ENCODE measurements around the gene EIF3J.
A peak's percentile ranks its signal among the peaks of the same experiment; 100 is the strongest.

The EIF3J gene

DNA sequence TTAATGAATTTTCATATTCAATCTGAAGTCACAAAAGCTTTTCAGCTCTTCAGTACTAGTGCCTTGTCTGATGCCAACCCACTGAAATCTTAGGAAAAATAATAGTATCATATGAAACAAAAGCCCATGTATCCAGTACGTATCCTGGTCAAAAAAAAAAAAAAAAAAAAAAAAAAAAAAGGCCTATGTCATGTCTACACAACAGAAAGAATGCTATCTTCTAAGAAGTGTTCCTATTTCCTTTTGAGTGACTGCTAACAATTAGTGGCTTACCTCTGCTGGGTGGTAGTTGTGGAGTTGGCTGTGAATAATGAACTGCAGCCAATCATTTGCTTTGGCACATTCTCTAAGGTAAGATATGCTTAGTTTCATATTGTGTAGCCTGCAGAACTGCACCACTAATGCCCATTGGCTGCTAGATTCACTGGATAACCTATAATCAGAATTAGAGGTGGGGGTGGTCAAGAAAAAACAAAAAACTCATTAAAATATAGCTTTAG, 59.6 kb downstream of the EIF3J start:
- no peaks in the 10 kb centered on the region for H3K9me3 Mint-ChIP-seq

DNA sequence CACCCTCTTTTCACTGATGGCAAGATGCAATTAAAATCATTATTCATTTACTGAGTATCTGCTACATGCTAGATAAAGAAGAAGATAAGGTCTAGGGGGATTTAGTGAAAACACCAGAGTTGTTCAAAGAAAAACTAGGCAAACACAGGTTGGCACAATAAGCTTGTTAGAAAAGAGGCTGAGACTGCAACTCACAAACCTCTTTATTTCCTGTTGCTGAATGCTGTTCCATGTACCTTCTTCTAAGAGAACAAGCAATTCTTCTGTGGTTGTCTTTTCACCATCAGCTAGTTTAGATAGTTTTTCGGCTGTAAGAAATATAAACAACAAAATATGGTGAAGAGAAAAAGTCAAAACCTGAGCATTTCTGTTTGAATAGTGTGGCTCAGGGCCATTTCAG, 61.1 kb downstream of the EIF3J start:
- Mint-ChIP-seq H3K9me3 (no peaks in the 10 kb centered on the region), H3K36me3 (peaks cover 41% of the 10 kb centered on the region), H3K27ac (peak overlapping the region; percentile 59), H3K27me3 (no peaks in the 10 kb centered on the region), H3K4me1 (no peaks in the 10 kb centered on the region), H3K4me3 (no peak overlapping the region)
- ATAC-seq, result no peak

More for the DNA sequence above, 59.6 kb downstream of the EIF3J start:
- no peak overlapping the region for H3K4me3 Mint-ChIP-seq
- H3K27ac Mint-ChIP-seq, result peak overlapping the region; percentile 65
- no peaks in the 10 kb centered on the region for H3K4me1 Mint-ChIP-seq
- H3K36me3 Mint-ChIP-seq, result peaks cover 26% of the 10 kb centered on the region
- H3K27me3 Mint-ChIP-seq, result no peaks in the 10 kb centered on the region
- no peak for ATAC-seq

DNA sequence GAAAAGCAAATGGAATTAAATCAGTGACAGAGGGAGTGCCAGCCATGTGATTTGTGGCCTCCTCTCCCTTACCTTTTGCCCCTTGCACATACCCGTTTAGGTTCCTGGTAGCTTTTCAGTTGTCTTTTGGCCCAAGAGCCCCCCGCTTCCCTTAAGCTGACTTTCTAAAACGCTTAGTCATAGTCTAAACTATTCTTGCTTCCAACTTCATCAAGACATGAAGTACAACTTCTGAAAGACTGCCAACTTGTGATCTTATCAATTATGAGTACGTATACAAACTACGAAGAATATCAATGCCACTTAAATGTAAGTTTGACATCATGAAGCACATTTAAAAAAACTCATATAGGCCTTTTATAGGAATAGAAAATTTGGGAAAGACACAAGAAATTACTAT, 61.9 kb downstream of the EIF3J start:
- Mint-ChIP-seq H3K36me3 (peaks cover 48% of the 10 kb centered on the region), H3K27me3 (no peaks in the 10 kb centered on the region), H3K4me1 (no peaks in the 10 kb centered on the region), H3K9me3 (no peaks in the 10 kb centered on the region), H3K4me3 (no peak overlapping the region), H3K27ac (peak overlapping the region; percentile 59)
- ATAC-seq, result no peak

DNA sequence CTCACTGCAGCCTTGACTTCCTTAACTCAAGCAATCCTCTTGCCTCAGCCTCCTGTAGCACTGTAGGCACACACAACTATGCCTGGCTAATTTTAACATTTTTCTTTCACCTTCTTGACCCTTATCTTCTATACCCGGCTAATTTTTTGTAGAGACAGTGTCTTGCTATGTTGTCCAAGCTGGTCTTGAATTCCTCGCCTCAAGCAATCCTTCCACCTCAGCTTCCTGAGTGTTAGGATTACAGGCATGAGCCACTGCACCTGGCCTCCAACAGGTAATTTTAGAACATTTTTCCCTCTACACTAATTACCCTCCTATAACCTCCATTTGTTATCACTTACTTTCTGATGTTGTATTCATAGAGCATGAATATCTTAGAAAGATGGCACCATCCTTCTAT, 66.2 kb downstream of the EIF3J start:
- Mint-ChIP-seq H3K4me3 (no peak overlapping the region), H3K4me1 (no peaks in the 10 kb centered on the region), H3K27me3 (no peaks in the 10 kb centered on the region), H3K27ac (peak overlapping the region; percentile 52), H3K36me3 (peaks cover 63% of the 10 kb centered on the region), H3K9me3 (no peaks in the 10 kb centered on the region)
- ATAC-seq, result no peak

DNA sequence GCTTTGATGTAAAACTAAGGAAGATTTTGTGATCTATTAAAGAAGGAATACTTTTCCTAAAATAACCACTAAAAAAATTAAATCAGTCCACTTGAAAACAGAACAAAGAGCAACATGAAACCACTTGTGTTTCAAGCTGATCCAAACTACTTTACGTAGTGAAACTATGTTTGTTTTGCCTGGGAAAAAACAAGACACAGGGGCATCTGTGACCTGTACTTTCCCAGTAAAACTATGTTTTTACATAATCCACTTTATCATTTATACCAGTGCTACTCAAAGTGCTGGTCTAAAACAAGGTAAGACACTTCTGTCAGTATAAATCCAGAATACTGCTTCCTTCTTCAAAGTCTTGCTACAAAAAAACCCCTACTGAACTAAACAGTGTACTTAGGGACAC, 69.8 kb downstream of the EIF3J start:
- Mint-ChIP-seq H3K27ac (no peak overlapping the region), H3K4me3 (no peak overlapping the region), H3K36me3 (peaks cover 62% of the 10 kb centered on the region), H3K4me1 (no peaks in the 10 kb centered on the region), H3K27me3 (no peaks in the 10 kb centered on the region), H3K9me3 (no peaks in the 10 kb centered on the region)
- ATAC-seq, result no peak

All from stimulated activated memory B cell treated with anti-CD40 and anti-IgM and Interleukin-4, amounts not matched to agents 10 μg/mL and 1 μg/mL and 100 μg/mL, for 72 hours (primary cell).